ENCODE measurements around the gene COX6B2. TPM values are rescaled to one million over a fixed set of nuclear protein-coding genes. Genes with fewer than 3 reads are reported as not detected.
A peak's percentile ranks its signal among the peaks of the same experiment; 100 is the strongest.
"Not testable (repeated sequence)": the region's sequence is repeated elsewhere in the genome, so short reads cannot be mapped to it uniquely, and the experiment has no call there.

COX6B2 gene, protein sequence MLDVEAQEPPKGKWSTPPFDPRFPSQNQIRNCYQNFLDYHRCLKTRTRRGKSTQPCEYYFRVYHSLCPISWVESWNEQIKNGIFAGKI
- not detected for total RNA-seq
- polyA plus RNA-seq = not detected

DNA sequence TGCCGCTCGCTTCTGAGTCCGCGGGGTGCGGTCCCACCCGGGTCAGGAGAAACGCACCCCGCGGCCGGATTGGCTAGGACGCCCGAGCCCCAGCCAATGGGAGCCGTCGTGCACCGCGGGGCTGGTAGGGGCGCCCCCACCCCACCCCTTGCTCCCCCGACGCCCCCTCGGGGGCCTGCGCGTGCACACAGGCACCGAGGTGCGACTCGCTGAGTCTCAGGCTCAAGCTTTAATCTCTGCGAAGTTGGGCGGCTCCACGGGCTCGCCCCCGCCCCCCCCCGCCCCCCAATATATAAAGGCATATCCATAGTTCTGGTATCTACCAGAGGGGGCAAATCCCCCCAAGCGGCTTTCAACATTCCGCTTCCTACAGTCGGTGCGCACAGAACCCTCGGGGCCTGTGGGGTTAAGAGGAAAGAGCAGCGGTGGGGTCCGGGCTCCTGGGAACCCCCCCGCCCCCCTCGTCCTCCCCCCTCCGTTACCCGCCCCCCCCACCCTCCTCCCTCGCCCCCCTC lies at the start of gene COX6B2:
Gene COX6B2 (minus strand): TSS at position 22 of the 515 bp plus-strand sequence. CDS start 198 bp downstream, outside the sequence.
- ChIA-PET CTCF (no interaction called here), POLR2A (interaction anchor here (1.0 kb wide), 1 partner anchor 30 kb away, joined by 3 read pairs; the partner anchor contains the start of gene TMEM238)
- peak in 1 of 5 donors; percentile 10 for DNase-seq
- peak within 1 kb of the TSS; percentile 65 to 90 (median 83) for H3K4me3 Mint-ChIP-seq
- Histone ChIP-seq H3K27ac (ENCODE audit: low read depth, low read length) (no peak within 1 kb of the TSS), H3K4me1 (ENCODE audit: insufficient read depth, low read length) (peaks cover 13% of the 10 kb centered on the region), H3K4me3 (ENCODE audit: low read length) (peak within 1 kb of the TSS; percentile 47), H3K9me3 (ENCODE audit: low read length) (no peaks in the 10 kb centered on the region), H3K27me3 (ENCODE audit: insufficient read depth, low read length, poor library complexity, severe bottlenecking) (peaks cover 22% of the 10 kb centered on the region), H3K36me3 (ENCODE audit: insufficient read depth, low read length) (no peaks in the 10 kb centered on the region)
- H3K27me3 Mint-ChIP-seq = peaks cover 24 to 47% of the 10 kb centered on the region in 2 donors
- H3K9me3 Mint-ChIP-seq = no peaks in the 10 kb centered on the region
- H3K27ac Mint-ChIP-seq = peak within 1 kb of the TSS in 6 of 8 donors; percentile 32 to 89 (median 82)
- no peaks in the 10 kb centered on the region for H3K36me3 Mint-ChIP-seq
- peaks cover 17 to 38% (median 24%) of the 10 kb centered on the region in 3 donors for H3K4me1 Mint-ChIP-seq

DNA sequence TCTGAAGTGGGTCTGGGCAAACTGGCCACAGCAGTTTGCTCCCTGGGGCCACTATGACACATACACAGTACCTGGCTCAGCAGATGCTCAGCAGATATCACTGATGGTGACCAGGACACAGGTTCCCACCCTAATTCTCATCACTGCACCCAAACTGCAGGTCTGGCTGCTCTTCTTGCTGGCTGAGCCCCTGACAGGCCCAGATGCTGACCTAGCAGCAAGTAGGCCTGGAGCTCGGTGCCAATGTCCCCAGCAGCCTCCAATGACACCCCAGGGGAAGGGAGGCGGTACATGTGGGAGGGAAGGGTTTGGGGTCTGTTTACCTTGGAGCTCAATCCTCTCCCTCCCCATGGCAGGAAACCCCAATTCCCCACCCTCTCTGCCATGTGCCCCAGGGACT lies 48.0 kb upstream of the COX6B2 start:
- H3K9me3 ChIP-seq (ENCODE audit: low read length) = no peaks in the 10 kb centered on the region
- H3K27me3 ChIP-seq (ENCODE audit: insufficient read depth, low read length, poor library complexity, severe bottlenecking) = no peaks in the 10 kb centered on the region
- no peak overlapping the region for H3K4me3 ChIP-seq (ENCODE audit: low read length)
- DNase-seq = no peak
- Mint-ChIP-seq H3K27ac (no peak overlapping the region), H3K4me3 (no peak overlapping the region), H3K9me3 (no peaks in the 10 kb centered on the region), H3K36me3 (peaks cover 10 to 59% (median 15%) of the 10 kb centered on the region in 3 donors), H3K27me3 (peaks cover 0 to 2% of the 10 kb centered on the region in 2 donors), H3K4me1 (peaks cover 22 to 32% (median 32%) of the 10 kb centered on the region in 3 donors)
- H3K27ac ChIP-seq (ENCODE audit: low read depth, low read length) = no peak overlapping the region
- CTCF ChIA-PET = no interaction called here
- H3K36me3 ChIP-seq (ENCODE audit: insufficient read depth, low read length) = peaks cover 35% of the 10 kb centered on the region
- POLR2A ChIA-PET = no interaction called here
- H3K4me1 ChIP-seq (ENCODE audit: insufficient read depth, low read length) = peaks cover 16% of the 10 kb centered on the region

- POLR2A ChIA-PET; DNase-seq; H3K9me3 Mint-ChIP-seq; H3K27me3 Mint-ChIP-seq; H3K4me3 ChIP-seq (ENCODE audit: low read length); H3K27ac ChIP-seq (ENCODE audit: low read depth, low read length); H3K4me3 Mint-ChIP-seq; H3K9me3 ChIP-seq (ENCODE audit: low read length); H3K27me3 ChIP-seq (ENCODE audit: insufficient read depth, low read length, poor library complexity, severe bottlenecking): not testable (repeated sequence)
- H3K4me1 Mint-ChIP-seq = peaks cover 18 to 26% (median 25%) of the 10 kb centered on the region in 3 donors
- H3K36me3 ChIP-seq (ENCODE audit: insufficient read depth, low read length) = peaks cover 35% of the 10 kb centered on the region
- peaks cover 9 to 56% (median 13%) of the 10 kb centered on the region in 3 donors for H3K36me3 Mint-ChIP-seq
- CTCF ChIA-PET = interaction anchor here (1.3 to 2.4 kb wide), 4 partner anchors 12 to 261 kb away, joined by 4 to 6 read pairs (median 4); no protein-coding TSS in a partner anchor
- H3K4me1 ChIP-seq (ENCODE audit: insufficient read depth, low read length) = peaks cover 10% of the 10 kb centered on the region
- H3K27ac Mint-ChIP-seq = peak overlapping the region in 2 of 8 donors; percentile 12 to 38
Observed at GRCh38 chr19:55401390-55401789, 46.9 kb upstream of the COX6B2 start.

DNA sequence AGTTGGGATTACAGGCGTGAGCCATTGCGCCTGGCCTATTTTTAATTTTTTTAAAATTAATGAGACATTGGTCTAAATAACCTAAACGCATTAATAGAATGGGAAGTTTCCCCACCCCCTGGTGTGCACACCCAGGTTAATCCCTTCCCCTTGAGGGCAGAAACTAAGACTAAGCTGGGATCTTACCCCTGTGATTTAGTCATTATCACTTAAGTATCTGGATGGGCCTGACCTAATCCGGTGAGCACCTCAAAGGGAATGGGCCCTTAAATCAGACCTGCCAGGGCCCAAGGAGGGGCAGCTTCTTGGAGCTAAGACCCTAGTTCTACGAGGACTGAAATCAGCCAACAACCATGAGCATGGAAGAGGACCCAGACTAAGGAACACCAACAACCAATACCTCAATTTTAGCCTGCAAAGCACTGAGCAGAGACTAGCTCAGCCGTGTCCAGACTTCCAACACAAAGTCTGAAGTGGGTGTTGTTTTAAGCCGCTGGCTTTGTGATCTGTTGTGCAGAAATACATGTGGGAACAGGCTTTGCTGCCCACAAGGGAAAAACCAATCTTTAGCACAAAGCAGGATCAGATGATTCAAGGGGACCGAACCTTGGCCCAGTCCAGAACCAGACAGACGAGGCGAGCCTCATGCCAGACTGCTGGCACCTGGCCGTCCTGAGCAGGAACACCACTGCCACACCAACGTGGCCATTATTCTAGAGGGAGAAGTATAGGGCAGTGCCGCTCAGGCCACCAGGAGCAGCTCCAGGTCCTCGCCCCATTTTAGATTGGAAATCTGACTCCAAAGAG lies 46.0 kb upstream of the COX6B2 start:
- Histone ChIP-seq H3K27me3 (ENCODE audit: insufficient read depth, low read length, poor library complexity, severe bottlenecking) (no peaks in the 10 kb centered on the region), H3K9me3 (ENCODE audit: low read length) (no peaks in the 10 kb centered on the region), H3K36me3 (ENCODE audit: insufficient read depth, low read length) (peaks cover 35% of the 10 kb centered on the region), H3K4me3 (ENCODE audit: low read length) (no peak overlapping the region), H3K4me1 (ENCODE audit: insufficient read depth, low read length) (peaks cover 1% of the 10 kb centered on the region), H3K27ac (ENCODE audit: low read depth, low read length) (no peak overlapping the region)
- no peak for DNase-seq
- POLR2A ChIA-PET = interaction anchor here (0.9 to 1.4 kb wide), 2 partner anchors 7 to 9 kb away, joined by 3 read pairs; partner anchors contain the start of gene UBE2S
- H3K36me3 Mint-ChIP-seq = peaks cover under 1 to 47% (median 9%) of the 10 kb centered on the region in 3 donors
- no peaks in the 10 kb centered on the region for H3K27me3 Mint-ChIP-seq
- peak overlapping the region in 2 of 8 donors; percentile 72 to 73 for H3K27ac Mint-ChIP-seq
- H3K4me1 Mint-ChIP-seq = peaks cover 9 to 17% (median 16%) of the 10 kb centered on the region in 3 donors
- no peaks in the 10 kb centered on the region for H3K9me3 Mint-ChIP-seq
- peak overlapping the region in 1 of 7 donors; percentile 27 for H3K4me3 Mint-ChIP-seq
- CTCF ChIA-PET = interaction anchor here (1.2 to 2.4 kb wide), 6 partner anchors 10 to 260 kb away, joined by 3 to 6 read pairs (median 4); no protein-coding TSS in a partner anchor

DNA sequence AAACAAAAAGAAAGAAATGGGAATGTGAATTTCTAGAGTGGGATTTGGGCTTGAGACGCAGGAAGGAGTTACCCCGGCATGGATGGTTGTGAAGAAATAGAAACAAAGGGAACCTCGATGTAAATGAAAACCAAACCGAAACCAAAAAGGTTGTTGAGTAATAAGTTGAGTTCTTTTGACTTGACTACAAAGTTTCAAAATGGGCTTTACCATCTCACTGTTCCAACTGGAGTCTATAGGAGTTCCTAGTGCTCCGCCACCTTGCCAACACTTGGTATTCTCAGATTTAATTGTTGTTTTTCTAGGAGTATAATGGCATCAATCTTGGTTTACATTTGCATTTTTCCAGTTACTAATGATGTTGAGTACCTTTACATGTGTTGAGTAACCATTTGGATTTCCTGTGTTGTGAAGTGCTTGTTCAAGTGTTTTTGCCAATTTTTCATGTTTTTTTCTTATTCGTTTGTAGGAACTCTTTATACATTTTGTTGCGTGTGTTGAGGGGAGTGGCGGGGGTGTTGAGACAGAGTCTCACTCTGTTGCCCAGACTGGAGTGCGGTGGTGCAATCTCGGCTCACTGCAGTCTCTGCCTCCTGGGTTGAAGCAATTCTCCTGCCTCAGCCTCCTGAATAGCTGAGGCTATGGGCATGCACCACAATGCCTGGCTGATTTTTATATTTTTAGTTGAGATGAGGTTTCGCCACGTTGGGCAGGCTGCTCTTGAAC lies 43.8 kb upstream of the COX6B2 start:
- ChIA-PET CTCF (no interaction called here), POLR2A (no interaction called here)
- H3K27ac ChIP-seq (ENCODE audit: low read depth, low read length) = no peak overlapping the region
- no peaks in the 10 kb centered on the region for H3K9me3 Mint-ChIP-seq
- no peak overlapping the region for H3K4me3 ChIP-seq (ENCODE audit: low read length)
- no peaks in the 10 kb centered on the region for H3K27me3 Mint-ChIP-seq
- H3K27me3 ChIP-seq (ENCODE audit: insufficient read depth, low read length, poor library complexity, severe bottlenecking) = no peaks in the 10 kb centered on the region
- H3K4me1 Mint-ChIP-seq = peaks cover 7 to 15% (median 12%) of the 10 kb centered on the region in 3 donors
- peak overlapping the region in 3 of 8 donors; percentile 36 to 67 (median 39) for H3K27ac Mint-ChIP-seq
- H3K36me3 Mint-ChIP-seq = peaks cover 0 to 33% (median 8%) of the 10 kb centered on the region in 3 donors
- H3K4me3 Mint-ChIP-seq = peak overlapping the region in 5 of 7 donors; percentile 2 to 76 (median 57)
- no peaks in the 10 kb centered on the region for H3K4me1 ChIP-seq (ENCODE audit: insufficient read depth, low read length)
- DNase-seq = no peak
- peaks cover 23% of the 10 kb centered on the region for H3K36me3 ChIP-seq (ENCODE audit: insufficient read depth, low read length)
- no peaks in the 10 kb centered on the region for H3K9me3 ChIP-seq (ENCODE audit: low read length)

- Mint-ChIP-seq H3K4me3 (no peak overlapping the region), H3K9me3 (no peaks in the 10 kb centered on the region), H3K27me3 (peaks cover 0 to 3% of the 10 kb centered on the region in 2 donors), H3K27ac (peak overlapping the region in 1 of 8 donors; percentile 58), H3K4me1 (peaks cover 26 to 44% (median 33%) of the 10 kb centered on the region in 3 donors), H3K36me3 (peaks cover 0 to 45% (median 0%) of the 10 kb centered on the region in 3 donors)
- Histone ChIP-seq H3K4me1 (ENCODE audit: insufficient read depth, low read length) (peaks cover 21% of the 10 kb centered on the region), H3K9me3 (ENCODE audit: low read length) (no peaks in the 10 kb centered on the region), H3K36me3 (ENCODE audit: insufficient read depth, low read length) (peaks cover 10% of the 10 kb centered on the region), H3K27me3 (ENCODE audit: insufficient read depth, low read length, poor library complexity, severe bottlenecking) (no peaks in the 10 kb centered on the region), H3K27ac (ENCODE audit: low read depth, low read length) (no peak overlapping the region), H3K4me3 (ENCODE audit: low read length) (no peak overlapping the region)
- CTCF ChIA-PET = interaction anchor here (1.4 to 1.6 kb wide), 2 partner anchors 9 to 10 kb away, joined by 3 to 4 read pairs; partner anchors contain the start of gene TMEM238
- DNase-seq = no peak
- POLR2A ChIA-PET = no interaction called here
Observed at GRCh38 chr19:55392820-55393761, 38.6 kb upstream of the COX6B2 start.

Measured in CD8-positive, alpha-beta memory T cell (primary cell).